RPMI7951 (cell line): ENCODE measurements around the gene ZNF135. TPM values are rescaled to one million over a fixed set of nuclear protein-coding genes. Genes with fewer than 3 reads are reported as not detected.

Experiments
- DNase-seq: peaks from one replicate; pipeline ENCODE4 v3.0.0-alpha.2; 2012; ENCODE audit warnings: low read depth
- total RNA-seq: library from RNA; depleted of rRNA; stranded (reverse); fragments of >200 nt; shearing (Covaris generic); gene quantifications from 2 replicates; pipeline ENCODE4 v1.2.3, GENCODE V29; 2014

The ZNF135 gene
- total RNA-seq, 1 experiment from 2014 or later = 0.72 TPM

GRCh38 chr19:58046856-58047255 lies 12.2 kb upstream of the ZNF135 start:
- DNase-seq = no peak

GRCh38 chr19:58047672-58048071 lies 11.4 kb upstream of the ZNF135 start:
- no peak for DNase-seq

GRCh38 chr19:58052256-58052655 lies 6.8 kb upstream of the ZNF135 start:
- DNase-seq = no peak

- DNase-seq = no peak
These were observed 5.5 kb upstream of the ZNF135 start for GRCh38 chr19:58053480-58054156.

- peak; percentile 34 for DNase-seq
These were observed 3.9 kb upstream of the ZNF135 start for GRCh38 chr19:58054901-58055874.

- no peak for DNase-seq
These were observed 2.8 kb upstream of the ZNF135 start for GRCh38 chr19:58056261-58056660.

GRCh38 chr19:58056861-58057260 lies 2.2 kb upstream of the ZNF135 start:
- DNase-seq = no peak

- DNase-seq = no peak
These were observed 615 bp upstream of the ZNF135 start for GRCh38 chr19:58058467-58058866.

- no peak for DNase-seq
These were observed 593 bp downstream of the ZNF135 start for GRCh38 chr19:58059671-58060078.

GRCh38 chr19:58060231-58060630 lies 1.1 kb downstream of the ZNF135 start:
- DNase-seq = no peak

- DNase-seq = no peak
These were observed 4.6 kb downstream of the ZNF135 start for GRCh38 chr19:58063712-58064111.

- no peak for DNase-seq
These were observed 8.3 kb downstream of the ZNF135 start for GRCh38 chr19:58067240-58067912.

GRCh38 chr19:58079792-58080191 lies 20.7 kb downstream of the ZNF135 start:
- DNase-seq = no peak

- DNase-seq = no peak
These were observed 23.9 kb downstream of the ZNF135 start for GRCh38 chr19:58083021-58083420.

GRCh38 chr19:58084596-58085347 lies 25.7 kb downstream of the ZNF135 start:
- no peak for DNase-seq

- no peak for DNase-seq
These were observed 26.3 kb downstream of the ZNF135 start for GRCh38 chr19:58085348-58085875.

- no peak for DNase-seq
These were observed 28.0 kb downstream of the ZNF135 start for GRCh38 chr19:58086825-58087710.

- no peak for DNase-seq
These were observed 29.5 kb downstream of the ZNF135 start for GRCh38 chr19:58088521-58089052.

- DNase-seq = no peak
These were observed 30.8 kb downstream of the ZNF135 start for GRCh38 chr19:58089846-58090245.
